ENCODE measurements around the gene GINS1. TPM values are rescaled to one million over a fixed set of nuclear protein-coding genes. Genes with fewer than 3 reads are reported as not detected.

The GINS1 gene
- total RNA-seq, 1 experiment from 2014 or later, result 74.3 TPM

- H2BK20ac ChIP-seq (ENCODE audit: low read depth, low read length, poor library complexity, severe bottlenecking), result no peak overlapping the region
- no peak for DNase-seq
- no CpG with 5 or more reads among the region's 6 CpGs for WGBS (ENCODE audit: extremely low coverage, insufficient read length, low lambda C conversion rate)
- no peak overlapping the region for H2BK5ac ChIP-seq (ENCODE audit: insufficient read length, low read length)
- H3K27me3 Mint-ChIP-seq (ENCODE audit: low read depth), result no peaks in the 10 kb centered on the region
- H3K36me3 Mint-ChIP-seq (ENCODE audit: insufficient read depth in 1 of 3, low read depth in 3 of 3), result peaks cover 7 to 9% (median 8%) of the 10 kb centered on the region in 3 experiments
- H3K9ac ChIP-seq (ENCODE audit: extremely low read depth, insufficient read length, low read length), result no peak overlapping the region
- H4K91ac ChIP-seq (ENCODE audit: insufficient read length, low read depth, low read length), result no peak overlapping the region
- peaks cover 5% of the 10 kb centered on the region for H3K79me1 ChIP-seq (ENCODE audit: insufficient read depth, low read depth, low read length, poor library complexity, severe bottlenecking)
- H2BK12ac ChIP-seq (ENCODE audit: insufficient read length, low read depth, low read length), result no peak overlapping the region
- no peaks in the 10 kb centered on the region for H3K79me2 ChIP-seq (ENCODE audit: insufficient read depth, low read length)
- H3K27ac ChIP-seq (ENCODE audit: insufficient read length, low read depth, low read length), result no peak overlapping the region
- H2AFZ ChIP-seq (ENCODE audit: low read length), result no peak overlapping the region
- H4K8ac ChIP-seq (replicated peaks; ENCODE audit: insufficient read length, low read depth, low read length), result no peak overlapping the region
- no peaks in the 10 kb centered on the region for H3K27me3 ChIP-seq (ENCODE audit: insufficient read depth, low read length)
- no peak overlapping the region for H3K14ac ChIP-seq (ENCODE audit: insufficient read depth, low read length)
- no peak overlapping the region for H3K56ac ChIP-seq (ENCODE audit: insufficient read length, low read depth, low read length)
- no peak for TF ChIP-seq CTCF (conservative IDR thresholded peaks at IDR 0.05)
- H3K4me2 ChIP-seq (ENCODE audit: insufficient read depth, insufficient read length, low read length), result no peak overlapping the region
- H3K9me3 Mint-ChIP-seq, result peaks cover 0 to 7% of the 10 kb centered on the region in 2 experiments; a peak in 1 of 5 replicates
- H3K4me1 Mint-ChIP-seq, result peaks cover 44 to 46% of the 10 kb centered on the region in 2 experiments
- H3K23ac ChIP-seq (ENCODE audit: insufficient read length, low read depth, low read length), result no peak overlapping the region
- H3K4ac ChIP-seq (ENCODE audit: low read depth, low read length), result no peak overlapping the region
- H3K4me1 ChIP-seq (ENCODE audit: insufficient read depth, low read length), result peaks cover 16% of the 10 kb centered on the region
- no peak overlapping the region for H3K4me3 Mint-ChIP-seq
- no peaks in the 10 kb centered on the region for H4K20me1 ChIP-seq (ENCODE audit: control insufficient read depth, insufficient read depth, insufficient read length)
- no peak overlapping the region for H2BK15ac ChIP-seq (ENCODE audit: low read depth, low read length)
- H3K27ac Mint-ChIP-seq, result peak overlapping the region; percentile 48 to 80 (median 77); a peak in 2 of 7 replicates
- no peaks in the 10 kb centered on the region for H3K23me2 ChIP-seq (ENCODE audit: insufficient read length, low read depth, low read length, poor library complexity, severe bottlenecking)
- no peak overlapping the region for H3K18ac ChIP-seq (ENCODE audit: insufficient read length, low read depth, low read length)
- H3T11ph ChIP-seq (ENCODE audit: low read length), result no peak overlapping the region
- H2AK5ac ChIP-seq (ENCODE audit: insufficient read length, low read length), result no peak overlapping the region
- H2BK120ac ChIP-seq (ENCODE audit: low read depth, low read length, poor library complexity, severe bottlenecking), result no peak overlapping the region
- H4K5ac ChIP-seq (ENCODE audit: insufficient read length, low read depth, low read length), result no peak overlapping the region
- H3K9me3 ChIP-seq (ENCODE audit: control insufficient read depth, low read depth, low read length), result no peaks in the 10 kb centered on the region
These were observed 46.2 kb upstream of the GINS1 start for GRCh38 chr20:25361287-25361683.
